Body of pancreas (tissue), 4 donors: ENCODE measurements around the gene NUDT2.

Experiments
- CTCF ChIP-seq, 7 experiments: fragments of 450-650 bp in 4 of 7; fragments of 200-600 bp in 3 of 7; sonication (generic) in 3 of 7; IDR thresholded peaks; one replicate each; pipeline ENCODE4 v1.5.1; 2016 to 2019; ENCODE audit warnings: antibody characterized with exemption in 7 of 7
- POLR2A ChIP-seq, 3 donors: fragments of 450-650 bp; IDR thresholded peaks; one replicate each; pipeline ENCODE4 v1.6.1; 2016; ENCODE audit warnings: antibody characterized with exemption in 3 of 3, mild to moderate bottlenecking in 2 of 3

GRCh38 chr9:34291023-34291422 lies 38.3 kb upstream of the NUDT2 start:
- TF ChIP-seq CTCF (IDR thresholded peaks at IDR 0.05) (no peak), POLR2A (IDR thresholded peaks at IDR 0.05) (no peak)
